Endothelial cell (in vitro differentiated cells): Measurements from ENCODE around the gene FBXO15. TPM values are rescaled to one million over a fixed set of nuclear protein-coding genes. Genes with fewer than 3 reads are reported as not detected.

Source experiments
- DNase-seq: peaks from one replicate; pipeline ENCODE4 v3.0.0; 2021; ENCODE audit warnings: low spot score
- H3K27ac Mint-ChIP-seq: one replicate; pipeline ENCODE4 v1.8.0; 2021; ENCODE audit warnings: mixed read lengths, inconsistent platforms; ENCODE audit not compliant: unreplicated experiment
- H3K27me3 Mint-ChIP-seq: one replicate; pipeline ENCODE4 v1.8.0; 2021; ENCODE audit warnings: mild to moderate bottlenecking, moderate library complexity, mixed read lengths, inconsistent platforms; ENCODE audit not compliant: unreplicated experiment
- H3K36me3 Mint-ChIP-seq: one replicate; pipeline ENCODE4 v1.8.0; 2021; ENCODE audit warnings: mild to moderate bottlenecking, low read depth, mixed read lengths, inconsistent platforms; ENCODE audit not compliant: unreplicated experiment
- H3K4me1 Mint-ChIP-seq: one replicate; pipeline ENCODE4 v1.8.0; 2021; ENCODE audit warnings: mild to moderate bottlenecking, mixed read lengths, inconsistent platforms; ENCODE audit not compliant: unreplicated experiment
- H3K4me3 Mint-ChIP-seq: one replicate; pipeline ENCODE4 v1.8.0; 2021; ENCODE audit warnings: mild to moderate bottlenecking, mixed read lengths, inconsistent platforms; ENCODE audit not compliant: unreplicated experiment
- H3K9me3 Mint-ChIP-seq: one replicate; pipeline ENCODE4 v1.8.0; 2021; ENCODE audit warnings: mixed read lengths, inconsistent platforms; ENCODE audit not compliant: unreplicated experiment
- CTCF ChIP-seq: fragments of 200-600 bp; sonication (generic); IDR thresholded peaks from one replicate; pipeline ENCODE4 v1.5.0; 2021; ENCODE audit warnings: antibody characterized with exemption; ENCODE audit not compliant: unreplicated experiment
- total RNA-seq: library from RNA; stranded (reverse); fragmentation: NEBNext Ultra II Directional; extraction: Animal tissue kit (Norgen Biotek cat#: 25700); gene quantifications from one replicate; pipeline ENCODE4 v1.2.1, GENCODE V29; 2021; ENCODE audit not compliant: unreplicated experiment

The FBXO15 gene
- total RNA-seq, 1 donor from 2014 or later: 5.4 TPM

GRCh38 chr18:74040459-74041332 lies 106.9 kb downstream of the FBXO15 start:
- DNase-seq: peak; percentile 75
- H3K36me3 Mint-ChIP-seq: no peaks in the 10 kb centered on the region
- H3K27ac Mint-ChIP-seq: no peak overlapping the region
- peaks cover 2% of the 10 kb centered on the region for H3K27me3 Mint-ChIP-seq
- H3K9me3 Mint-ChIP-seq: no peaks in the 10 kb centered on the region
- no peak overlapping the region for H3K4me3 Mint-ChIP-seq
- H3K4me1 Mint-ChIP-seq: no peaks in the 10 kb centered on the region
- peak; percentile 73 for TF ChIP-seq CTCF

DNA sequence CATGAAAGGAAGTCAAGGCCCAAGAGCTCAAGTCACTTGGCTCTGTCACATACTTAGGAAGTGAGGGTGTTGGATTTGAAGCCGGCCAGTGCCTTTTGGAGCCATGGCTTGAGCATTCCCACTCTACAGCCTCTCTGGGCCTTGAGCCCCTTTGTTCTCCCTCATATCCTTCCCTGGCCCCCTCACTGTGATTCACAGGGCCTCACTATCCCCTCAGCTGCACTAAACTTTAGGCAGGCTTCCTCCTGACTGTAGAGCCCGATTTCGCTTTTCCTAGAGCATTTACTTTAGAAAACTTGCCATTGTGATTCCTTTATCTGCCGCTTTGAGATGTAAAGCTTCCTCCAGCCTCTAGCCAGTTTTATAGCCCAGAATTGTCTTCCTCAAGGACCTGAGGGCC lies 107.6 kb downstream of the FBXO15 start:
- H3K4me1 Mint-ChIP-seq: no peaks in the 10 kb centered on the region

GRCh38 chr18:74029161-74029560 lies 118.5 kb downstream of the FBXO15 start:
- Mint-ChIP-seq H3K27me3 (no peaks in the 10 kb centered on the region), H3K9me3 (no peaks in the 10 kb centered on the region)

More for the DNA sequence above, 107.6 kb downstream of the FBXO15 start:
- no peaks in the 10 kb centered on the region for H3K9me3 Mint-ChIP-seq
- TF ChIP-seq CTCF: no peak
- H3K27me3 Mint-ChIP-seq: peaks cover 2% of the 10 kb centered on the region
- no peak overlapping the region for H3K27ac Mint-ChIP-seq
- no peak overlapping the region for H3K4me3 Mint-ChIP-seq
- no peak for DNase-seq
- H3K36me3 Mint-ChIP-seq: no peaks in the 10 kb centered on the region

More at GRCh38 chr18:74029161-74029560, 118.5 kb downstream of the FBXO15 start:
- Mint-ChIP-seq H3K27ac (no peak overlapping the region), H3K36me3 (no peaks in the 10 kb centered on the region), H3K4me1 (no peaks in the 10 kb centered on the region), H3K4me3 (no peak overlapping the region)
- DNase-seq: no peak
- TF ChIP-seq CTCF: no peak

Other genes starting within 250 kb of the FBXO15 start
- gene TIMM21, start 689 bp upstream of the FBXO15 start, total RNA-seq: 22.2 TPM
- gene CYB5A, start 144.1 kb upstream of the FBXO15 start, total RNA-seq: 119 TPM
- not detected for gene C18orf63, start 168.0 kb upstream of the FBXO15 start, total RNA-seq